Neuronal stem cell (in vitro differentiated cells): ENCODE data around the gene HOXB9. TPM values are rescaled to one million over a fixed set of nuclear protein-coding genes. Genes with fewer than 3 reads are reported as not detected.

Experiments used
- DNase-seq: peaks from one replicate; pipeline ENCODE4 v3.0.0-alpha.2; 2013; ENCODE audit warnings: low spot score
- H2AFZ ChIP-seq: one replicate; pipeline ENCODE4 v1.6.1; 2013; ENCODE audit warnings: mild to moderate bottlenecking, low read length, inconsistent platforms
- H2AK5ac ChIP-seq: 2 replicates; pipeline ENCODE4 v1.6.1; 2013; ENCODE audit warnings: low read depth, mild to moderate bottlenecking, inconsistent platforms, low read length, moderate library complexity, mixed read lengths
- H2BK120ac ChIP-seq: 2 replicates; pipeline ENCODE4 v1.6.1; 2013; ENCODE audit warnings: low read depth, mild to moderate bottlenecking, inconsistent platforms, low read length, moderate library complexity, mixed read lengths
- H2BK12ac ChIP-seq: one replicate; pipeline ENCODE4 v1.6.1; 2013; ENCODE audit warnings: low read length, inconsistent platforms
- H2BK15ac ChIP-seq: 2 replicates; pipeline ENCODE4 v1.6.1; 2013; ENCODE audit warnings: mild to moderate bottlenecking, low read length, inconsistent platforms, mixed read lengths
- H2BK5ac ChIP-seq: one replicate; pipeline ENCODE4 v1.6.1; 2013; ENCODE audit warnings: inconsistent platforms, mild to moderate bottlenecking, low read length, moderate library complexity
- H3K14ac ChIP-seq: one replicate; pipeline ENCODE4 v1.6.1; 2013; ENCODE audit warnings: low read length, inconsistent platforms
- H3K18ac ChIP-seq: 2 replicates; pipeline ENCODE4 v1.6.1; 2013; ENCODE audit warnings: low read length, inconsistent platforms
- H3K23ac ChIP-seq: 2 replicates; pipeline ENCODE4 v1.6.1; 2013; ENCODE audit warnings: low read depth, mild to moderate bottlenecking, mixed read lengths, low read length, inconsistent platforms; ENCODE audit not compliant: poor library complexity
- H3K27ac ChIP-seq: replicated peaks from 3 replicates; pipeline ENCODE4 v1.5.1; 2013; ENCODE audit warnings: low read length, inconsistent platforms
- H3K27me3 ChIP-seq, 3 experiments: 2 replicates each; pipeline ENCODE4 v1.6.1; 2013; ENCODE audit warnings: low read length in 3 of 3, mild to moderate bottlenecking in 2 of 3, inconsistent platforms in 1 of 3, low read depth in 1 of 3, mixed read lengths in 1 of 3, moderate library complexity in 1 of 3; ENCODE audit not compliant: control insufficient read depth in 3 of 3, insufficient read depth in 3 of 3
- H3K36me3 ChIP-seq, 2 donors: replicated peaks in 1 of 2; 2 replicates each; pipeline ENCODE4 v1.6.1; 2013; ENCODE audit warnings: low read length in 2 of 2; ENCODE audit not compliant: control insufficient read depth in 2 of 2, insufficient read depth in 2 of 2
- H3K4ac ChIP-seq: 2 replicates; pipeline ENCODE4 v1.6.1; 2013; ENCODE audit warnings: inconsistent platforms, mild to moderate bottlenecking, low read length, moderate library complexity
- H3K4me1 ChIP-seq, 2 donors: 1 replicate in 1 of 2; 2 replicates in 1 of 2; pipeline ENCODE4 v1.6.1; 2013; ENCODE audit warnings: low read length in 2 of 2, low read depth in 1 of 2; ENCODE audit not compliant: control insufficient read depth in 2 of 2, insufficient read depth in 1 of 2
- H3K4me2 ChIP-seq: one replicate; pipeline ENCODE4 v1.6.1; 2013; ENCODE audit warnings: mild to moderate bottlenecking, low read length, inconsistent platforms; ENCODE audit not compliant: insufficient read depth, poor library complexity, severe bottlenecking
- H3K4me3 ChIP-seq, 2 donors: 2 replicates each; pipeline ENCODE4 v1.5.1; 2013; ENCODE audit warnings: low read length in 2 of 2, mild to moderate bottlenecking in 2 of 2, inconsistent platforms in 1 of 2, moderate library complexity in 1 of 2
- H3K79me1 ChIP-seq: one replicate; pipeline ENCODE4 v1.6.1; 2013; ENCODE audit warnings: low read depth, mild to moderate bottlenecking, inconsistent platforms, low read length, moderate library complexity
- H3K9ac ChIP-seq: one replicate; pipeline ENCODE4 v1.6.1; 2013; ENCODE audit warnings: mild to moderate bottlenecking, low read depth, low read length, inconsistent platforms; ENCODE audit not compliant: poor library complexity
- H3K9me3 ChIP-seq, 2 donors: replicated peaks in 1 of 2; 2 replicates each; pipeline versions ENCODE3 to v1.6.1; 2013; ENCODE audit warnings: low read length in 2 of 2, mild to moderate bottlenecking in 2 of 2, inconsistent platforms in 1 of 2, low read depth in 1 of 2, mixed read lengths in 1 of 2, moderate library complexity in 1 of 2; ENCODE audit not compliant: control insufficient read depth in 2 of 2, insufficient read depth in 1 of 2
- H4K8ac ChIP-seq: one replicate; pipeline ENCODE4 v1.6.1; 2013; ENCODE audit warnings: low read depth, mild to moderate bottlenecking, inconsistent platforms, low read length, moderate library complexity
- H4K91ac ChIP-seq: one replicate; pipeline ENCODE4 v1.6.1; 2013; ENCODE audit warnings: low read length, low read depth, mild to moderate bottlenecking, inconsistent platforms; ENCODE audit not compliant: poor library complexity
- WGBS, 2 donors: extraction: QIAGEN DNeasy Blood & Tissue Kit; methylation state at CpG; one replicate each; pipeline ENCODE4 v1.1.7; 2013; ENCODE audit warnings: missing lambda C conversion rate in 2 of 2, mixed read lengths in 1 of 2; ENCODE audit not compliant: insufficient read length in 2 of 2, insufficient replicate concordance in 1 of 2; ENCODE audit errors: extremely low coverage in 2 of 2; 5-methylcytosine and 5-hydroxymethylcytosine counted together
- small RNA-seq: library from polyadenylated mRNA; stranded (forward); fragments of <200 nt; extraction: miRNeasy Mini kit (QIAGEN cat#:217004); gene quantifications from one replicate; pipeline ENCODE3, GENCODE V24; 2013; ENCODE audit not compliant: insufficient read depth

HOXB9 gene

DNA sequence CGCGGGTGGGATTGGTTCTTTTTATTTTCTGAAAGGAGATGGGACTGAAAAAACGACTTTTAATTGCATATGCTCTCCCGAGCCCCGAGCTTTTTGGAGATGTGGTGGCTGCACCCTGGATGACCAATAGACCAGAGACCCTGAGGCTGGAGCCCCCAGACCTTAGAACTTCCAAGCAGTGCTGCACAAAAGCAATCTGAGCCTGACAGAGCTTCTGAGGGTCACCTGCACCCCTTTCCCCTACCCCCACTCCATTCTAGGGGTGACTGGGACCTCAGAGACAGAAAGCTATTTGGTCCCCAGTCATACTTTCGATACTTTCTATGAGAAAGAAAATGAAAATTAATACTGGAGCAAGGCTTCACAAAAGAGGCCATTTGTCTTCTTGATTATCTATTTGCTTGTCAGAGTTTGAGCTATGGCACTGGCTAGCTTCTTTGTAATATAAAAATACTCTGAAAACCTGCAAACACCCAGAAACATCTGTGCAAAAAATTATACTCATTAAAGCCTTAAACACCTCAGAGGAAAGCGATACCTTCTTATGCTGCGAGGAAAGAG lies 51.6 kb downstream of the HOXB9 start:
- Histone ChIP-seq H2BK120ac (no peak overlapping the region), H3K36me3 (no peaks in the 10 kb centered on the region), H3K18ac (no peak overlapping the region), H3K27ac (no peak overlapping the region), H4K91ac (no peak overlapping the region), H3K9ac (no peak overlapping the region), H2BK15ac (no peak overlapping the region), H3K14ac (no peak overlapping the region), H3K4ac (no peak overlapping the region), H3K27me3 (peaks cover 71 to 99% (median 97%) of the 10 kb centered on the region in 3 experiments), H3K23ac (no peak overlapping the region), H3K4me2 (no peak overlapping the region), H3K79me1 (no peaks in the 10 kb centered on the region), H3K4me1 (no peaks in the 10 kb centered on the region), H2BK5ac (no peak overlapping the region), H4K8ac (no peak overlapping the region), H2AK5ac (no peak overlapping the region), H3K9me3 (peaks cover 0 to 4% of the 10 kb centered on the region in 2 donors), H3K4me3 (no peak overlapping the region), H2BK12ac (no peak overlapping the region), H2AFZ (no peak overlapping the region)
- DNase-seq, result no peak
- WGBS, 2 donors, result no CpG with 5 or more reads among the region's 8 CpGs

DNA sequence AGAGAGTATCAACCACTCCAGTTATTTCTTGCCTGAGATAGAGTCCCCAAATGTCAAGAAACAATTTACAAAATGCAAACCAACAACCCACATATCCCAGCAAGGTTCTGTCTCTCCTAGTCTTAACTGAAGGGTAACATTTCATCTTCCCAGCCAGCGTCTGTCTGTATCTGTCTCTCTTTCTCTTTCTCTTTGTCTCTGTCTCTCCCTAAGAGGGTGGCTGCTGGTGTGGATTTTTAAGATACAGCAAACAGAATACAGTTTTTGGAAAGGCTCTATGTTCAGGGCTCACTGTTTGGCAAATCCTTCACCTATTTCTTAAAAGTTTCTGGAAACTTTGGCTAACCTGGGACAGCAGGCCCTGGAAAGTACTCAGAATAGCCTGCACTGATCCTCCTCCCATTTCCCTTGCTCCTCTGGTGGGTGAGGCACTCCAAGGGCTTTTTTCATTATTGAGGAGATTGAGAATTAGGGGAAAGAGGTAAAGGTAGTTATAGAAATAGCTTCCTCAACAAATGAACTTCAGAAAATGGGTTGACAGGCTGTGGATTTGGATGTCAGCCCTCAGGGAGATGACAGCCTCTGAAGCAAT lies 54.2 kb downstream of the HOXB9 start:
- H4K8ac ChIP-seq, result no peak overlapping the region
- no peak overlapping the region for H3K27ac ChIP-seq

More for the DNA sequence above, 54.2 kb downstream of the HOXB9 start:
- H3K18ac ChIP-seq, result no peak overlapping the region
- no peak overlapping the region for H2AFZ ChIP-seq
- no peak overlapping the region for H2BK120ac ChIP-seq
- H3K4me2 ChIP-seq, result no peak overlapping the region
- no peak overlapping the region for H3K23ac ChIP-seq
- H2BK15ac ChIP-seq, result no peak overlapping the region
- H2AK5ac ChIP-seq, result no peak overlapping the region
- no CpG with 5 or more reads among the region's 1 CpG for WGBS, 2 donors
- H3K36me3 ChIP-seq, result no peaks in the 10 kb centered on the region
- no peak overlapping the region for H3K9ac ChIP-seq
- no peaks in the 10 kb centered on the region for H3K4me1 ChIP-seq
- H3K27me3 ChIP-seq, result peaks cover 59 to 99% (median 99%) of the 10 kb centered on the region in 3 experiments
- no peak overlapping the region for H2BK5ac ChIP-seq
- H3K14ac ChIP-seq, result no peak overlapping the region
- H3K79me1 ChIP-seq, result no peaks in the 10 kb centered on the region
- H3K4ac ChIP-seq, result no peak overlapping the region
- H2BK12ac ChIP-seq, result no peak overlapping the region
- no peak overlapping the region for H4K91ac ChIP-seq
- no peak overlapping the region for H3K4me3 ChIP-seq
- DNase-seq, result no peak
- H3K9me3 ChIP-seq, result peaks cover 0 to 4% of the 10 kb centered on the region in 2 donors

Small RNA genes lying within 50 kb of the gene (small RNA-seq; reads per million reads assigned to genes)
- gene MIR196A1, result not detected
